Activated T-cell treated with anti-CD3 and anti-CD28 coated beads for 48 hours (primary cell): ENCODE measurements around the gene SCNN1B.
"Not testable (repeated sequence)": the region's sequence is repeated elsewhere in the genome, so short reads cannot be mapped to it uniquely, and the experiment has no call there.

Experiments
- DNase-seq: peaks from one replicate; pipeline ENCODE4 v3.0.0-alpha.2; 2020; ENCODE audit warnings: low read depth

SCNN1B gene

GRCh38 chr16:23355106-23355670 lies 53.1 kb downstream of the SCNN1B start:
- no peak for DNase-seq

GRCh38 chr16:23356941-23357340 lies 54.8 kb downstream of the SCNN1B start:
- no peak for DNase-seq

- DNase-seq: no peak
These were observed 55.7 kb downstream of the SCNN1B start for GRCh38 chr16:23357761-23358290.

- DNase-seq: no peak
These were observed 57.1 kb downstream of the SCNN1B start for GRCh38 chr16:23359092-23359760.

DNA sequence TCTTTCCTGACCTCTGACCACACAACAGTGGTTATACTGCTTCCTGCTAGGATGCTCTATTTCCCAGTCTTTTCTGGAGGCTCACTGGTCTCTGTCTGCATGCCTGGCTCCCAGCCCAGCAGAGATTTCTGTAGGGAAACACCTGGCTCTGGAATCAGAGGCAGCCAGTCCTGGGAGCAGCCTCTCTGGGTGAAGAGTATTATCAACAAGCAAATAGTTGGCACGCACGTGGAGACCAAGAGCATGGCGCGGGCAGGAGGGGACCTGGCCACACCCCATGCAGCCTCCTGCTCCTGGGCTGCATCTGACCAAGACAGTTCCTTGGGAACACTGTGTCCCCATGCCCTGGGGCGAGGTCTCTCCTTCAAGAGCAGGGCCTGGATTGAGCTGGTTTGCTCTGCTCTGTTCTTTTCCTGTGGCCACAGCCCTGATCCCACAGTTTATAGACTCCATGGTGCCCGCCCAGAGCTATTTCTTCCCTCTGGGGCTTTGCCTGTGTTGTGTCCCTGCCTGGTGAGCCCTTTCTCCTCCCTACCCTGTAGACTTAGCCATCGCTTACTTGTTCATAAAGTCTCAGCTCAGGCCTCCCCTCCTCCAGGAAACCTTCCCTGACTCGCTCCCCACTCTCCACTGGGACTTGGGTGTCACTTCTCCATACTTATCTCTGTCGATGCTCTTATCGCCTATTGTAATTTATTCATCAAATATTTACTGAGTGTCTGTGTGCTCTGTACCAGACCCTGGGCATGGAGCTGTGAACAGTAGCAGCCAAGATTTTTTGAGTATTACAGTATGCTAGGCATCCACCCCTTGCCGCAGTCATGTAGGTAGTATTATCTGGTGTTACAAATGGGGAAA lies 60.6 kb downstream of the SCNN1B start:
- DNase-seq: no peak

- peak; percentile 6 for DNase-seq
These were observed 63.6 kb downstream of the SCNN1B start for GRCh38 chr16:23365602-23366240.

- DNase-seq: not testable (repeated sequence)
These were observed 64.2 kb downstream of the SCNN1B start for GRCh38 chr16:23366341-23366740.

GRCh38 chr16:23367564-23367963 lies 65.5 kb downstream of the SCNN1B start:
- no peak for DNase-seq

GRCh38 chr16:23367988-23368387 lies 65.9 kb downstream of the SCNN1B start:
- no peak for DNase-seq

DNA sequence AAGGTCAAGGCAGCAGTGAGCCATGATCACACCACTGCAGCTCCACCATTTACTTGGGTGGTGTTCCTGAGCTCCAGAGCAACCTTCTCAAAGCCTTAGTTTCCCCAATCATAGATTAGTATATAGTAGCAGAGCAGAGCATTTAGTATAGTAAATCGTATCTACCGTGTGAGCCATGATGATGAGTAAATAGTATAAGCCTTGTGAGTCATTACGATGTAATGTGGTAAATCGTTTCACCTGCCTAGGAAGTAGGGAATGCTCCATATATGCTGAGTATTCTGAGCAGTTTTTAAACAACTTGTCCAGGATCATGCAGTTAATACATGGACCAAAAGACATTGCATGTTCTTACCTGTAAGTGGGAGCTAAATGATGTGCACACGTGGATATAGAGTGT lies 66.4 kb downstream of the SCNN1B start:
- DNase-seq: no peak

- no peak for DNase-seq
These were observed 67.3 kb downstream of the SCNN1B start for GRCh38 chr16:23369416-23369815.

- no peak for DNase-seq
These were observed 69.3 kb downstream of the SCNN1B start for GRCh38 chr16:23371368-23371767.

DNA sequence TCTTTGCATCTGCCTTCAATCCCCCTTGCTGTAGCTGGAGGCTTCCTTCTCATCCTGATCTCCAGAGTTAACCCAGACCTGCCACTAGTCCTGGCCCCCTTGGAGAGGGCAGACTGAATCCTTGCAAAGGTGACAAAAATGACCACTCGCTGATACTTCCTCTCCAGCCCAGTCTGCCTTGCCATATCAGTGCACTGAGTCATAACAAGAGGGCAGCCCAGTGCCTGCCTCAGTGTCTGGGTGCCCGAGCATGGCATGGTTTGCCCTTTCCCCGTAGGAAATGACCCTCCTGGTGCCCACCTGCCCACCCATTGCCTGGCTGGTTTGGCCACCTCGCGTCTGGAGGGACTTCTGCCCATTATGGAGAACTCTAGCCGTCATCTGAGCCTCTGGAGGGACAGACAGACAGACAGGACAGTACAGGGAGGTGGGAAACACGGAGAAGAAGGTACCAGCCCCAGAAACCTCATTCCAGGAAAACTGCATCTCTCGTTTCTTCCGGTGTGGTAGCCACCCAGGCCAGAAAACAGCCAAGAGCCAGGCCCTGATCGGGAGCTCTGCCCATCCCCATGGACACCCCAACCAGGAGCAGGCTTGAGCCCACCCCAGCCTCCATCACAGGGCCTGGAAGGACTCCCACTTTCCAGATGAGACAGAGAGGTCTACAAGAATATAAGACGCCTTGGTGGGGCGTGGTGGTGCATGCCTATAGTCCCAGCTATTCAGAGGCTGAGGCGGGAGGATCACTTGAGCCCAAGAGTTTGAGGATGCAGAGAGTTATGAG lies 71.5 kb downstream of the SCNN1B start:
- DNase-seq: no peak

GRCh38 chr16:23374721-23375510 lies 72.8 kb downstream of the SCNN1B start:
- no peak for DNase-seq

- DNase-seq: no peak
These were observed 73.5 kb downstream of the SCNN1B start for GRCh38 chr16:23375643-23376042.

- no peak for DNase-seq
These were observed 75.2 kb downstream of the SCNN1B start for GRCh38 chr16:23377071-23377931.

GRCh38 chr16:23378256-23378655 lies 76.2 kb downstream of the SCNN1B start:
- DNase-seq: no peak

- DNase-seq: no peak
These were observed 76.8 kb downstream of the SCNN1B start for GRCh38 chr16:23378921-23379320.

GRCh38 chr16:23379707-23380106 lies 77.6 kb downstream of the SCNN1B start:
- no peak for DNase-seq

DNA sequence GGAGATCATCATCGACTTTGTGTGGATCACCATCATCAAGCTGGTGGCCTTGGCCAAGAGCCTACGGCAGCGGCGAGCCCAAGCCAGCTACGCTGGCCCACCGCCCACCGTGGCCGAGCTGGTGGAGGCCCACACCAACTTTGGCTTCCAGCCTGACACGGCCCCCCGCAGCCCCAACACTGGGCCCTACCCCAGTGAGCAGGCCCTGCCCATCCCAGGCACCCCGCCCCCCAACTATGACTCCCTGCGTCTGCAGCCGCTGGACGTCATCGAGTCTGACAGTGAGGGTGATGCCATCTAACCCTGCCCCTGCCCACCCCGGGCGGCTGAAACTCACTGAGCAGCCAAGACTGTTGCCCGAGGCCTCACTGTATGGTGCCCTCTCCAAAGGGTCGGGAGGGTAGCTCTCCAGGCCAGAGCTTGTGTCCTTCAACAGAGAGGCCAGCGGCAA lies 78.4 kb downstream of the SCNN1B start:
- DNase-seq: no peak
